Measurements from ENCODE around the gene ESPL1.
"Not testable (repeated sequence)": the region's sequence is repeated elsewhere in the genome, so short reads cannot be mapped to it uniquely, and the experiment has no call there.

The ESPL1 gene

DNA sequence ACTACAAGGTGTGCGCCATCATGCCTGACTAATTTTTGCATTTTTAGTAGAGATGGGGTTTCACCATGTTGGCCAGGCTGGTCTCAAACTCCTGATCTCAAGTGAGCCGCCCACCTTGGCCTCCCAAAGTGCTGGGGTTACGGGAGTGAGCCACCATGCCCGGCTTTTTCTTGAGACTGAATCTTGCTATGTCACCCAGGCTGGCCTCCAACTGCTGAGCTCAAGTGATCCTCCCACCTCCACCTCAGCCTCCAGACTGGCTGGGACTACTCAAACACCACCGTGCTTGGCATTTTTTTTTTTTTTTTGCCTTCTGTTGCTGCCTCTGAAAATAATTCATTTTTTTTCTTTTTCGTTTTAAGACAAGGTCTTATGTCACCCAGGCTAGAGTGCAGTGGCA, 8.2 kb upstream of the ESPL1 start:
- no peak for DNase-seq

DNA sequence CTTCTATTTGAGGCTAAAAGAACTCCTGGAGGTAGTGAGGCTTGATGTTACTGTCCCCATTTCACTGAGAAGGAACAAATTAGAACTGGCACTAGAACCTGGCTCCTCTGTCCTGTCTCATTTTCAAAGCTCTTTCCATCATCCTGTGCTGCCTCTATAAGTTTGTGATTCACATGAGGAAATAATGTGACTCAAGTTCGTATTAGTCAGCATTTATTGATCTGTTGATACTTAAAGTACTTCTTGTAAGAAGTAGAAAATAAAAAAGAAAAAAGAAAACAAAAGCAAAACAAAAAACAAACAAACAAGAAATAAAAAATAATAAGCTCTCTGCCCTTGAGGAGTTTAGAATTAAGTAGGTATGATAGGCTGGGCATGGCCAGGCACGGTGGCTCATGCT, 2.3 kb upstream of the ESPL1 start:
- DNase-seq = no peak

DNA sequence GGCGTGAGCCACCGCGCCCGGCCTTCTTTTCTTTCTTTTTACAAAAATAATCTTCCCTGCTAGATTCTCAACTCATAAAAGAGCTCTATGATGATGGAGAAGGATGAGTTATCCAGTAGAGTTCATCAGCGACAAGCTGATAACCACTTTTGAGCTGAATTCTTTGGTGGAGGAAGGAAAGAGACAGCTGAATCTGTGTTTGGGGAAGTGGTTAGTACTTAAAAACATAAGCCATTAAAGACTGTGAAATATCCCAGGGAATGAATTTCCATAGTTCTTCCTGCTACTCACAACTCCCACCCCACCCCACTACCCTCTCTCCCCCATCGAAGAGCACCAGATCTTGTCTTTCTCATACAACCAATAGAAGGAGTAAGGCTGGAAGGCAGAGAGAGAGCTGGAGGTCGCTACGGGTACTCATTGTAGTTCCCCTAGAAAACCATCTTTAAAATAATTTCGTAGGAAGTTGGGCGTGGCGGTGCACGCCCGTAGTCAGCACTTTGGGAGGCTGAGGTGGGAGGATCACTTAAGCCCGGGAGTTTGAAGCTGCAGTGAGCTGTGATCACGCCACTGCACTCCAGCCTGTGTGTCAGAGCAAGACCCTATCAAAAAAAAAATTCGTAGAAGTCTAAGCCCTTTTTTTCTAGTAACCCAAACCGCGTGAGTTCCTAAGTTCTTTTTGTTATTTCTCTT, 647 bp upstream of the ESPL1 start:
- no peak for DNase-seq

DNA sequence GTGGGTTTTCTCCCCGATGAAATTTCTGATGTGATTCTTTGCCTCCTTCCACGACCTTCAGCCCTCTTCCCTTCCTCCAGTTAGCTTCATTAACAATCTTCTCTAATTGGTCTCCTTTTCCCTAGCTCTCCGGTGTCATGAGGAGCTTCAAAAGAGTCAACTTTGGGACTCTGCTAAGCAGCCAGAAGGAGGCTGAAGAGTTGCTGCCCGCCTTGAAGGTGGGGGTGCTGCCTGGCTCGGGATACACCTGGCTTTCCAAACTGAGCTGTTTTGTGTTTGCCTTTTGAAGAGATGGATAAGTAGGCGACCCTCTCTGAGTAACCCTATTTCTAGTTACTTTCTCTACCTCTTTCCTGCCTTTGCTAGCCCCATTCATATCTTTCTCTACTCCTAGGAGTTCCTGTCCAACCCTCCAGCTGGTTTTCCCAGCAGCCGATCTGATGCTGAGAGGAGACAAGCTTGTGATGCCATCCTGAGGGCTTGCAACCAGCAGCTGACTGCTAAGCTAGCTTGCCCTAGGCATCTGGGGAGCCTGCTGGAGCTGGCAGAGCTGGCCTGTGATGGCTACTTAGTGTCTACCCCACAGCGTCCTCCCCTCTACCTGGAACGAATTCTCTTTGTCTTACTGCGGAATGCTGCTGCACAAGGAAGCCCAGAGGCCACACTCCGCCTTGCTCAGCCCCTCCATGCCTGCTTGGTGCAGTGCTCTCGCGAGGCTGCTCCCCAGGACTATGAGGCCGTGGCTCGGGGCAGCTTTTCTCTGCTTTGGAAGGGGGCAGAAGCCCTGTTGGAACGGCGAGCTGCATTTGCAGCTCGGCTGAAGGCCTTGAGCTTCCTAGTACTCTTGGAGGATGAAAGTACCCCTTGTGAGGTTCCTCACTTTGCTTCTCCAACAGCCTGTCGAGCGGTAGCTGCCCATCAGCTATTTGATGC, 797 bp downstream of the ESPL1 start:
- no peak for DNase-seq

DNA sequence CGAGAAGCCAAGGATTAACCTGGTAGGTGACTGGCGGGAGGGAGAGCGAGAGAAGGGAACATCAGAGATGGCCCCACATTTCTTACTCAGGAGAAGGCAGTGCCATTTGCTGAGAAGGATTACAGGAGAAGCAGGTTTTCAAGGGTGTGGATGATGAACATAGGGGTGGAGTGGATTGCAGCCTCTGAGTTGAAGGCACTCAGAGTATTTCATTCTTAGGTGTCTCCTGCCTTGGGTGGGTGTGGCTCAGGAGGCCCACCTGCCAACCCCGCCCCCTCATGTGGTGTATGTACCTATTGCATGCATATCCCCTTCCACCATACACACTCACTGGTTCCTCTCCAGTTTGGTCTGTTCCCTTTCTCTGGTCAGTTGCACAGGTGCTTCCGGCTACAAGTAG, 6.3 kb downstream of the ESPL1 start:
- no peak for DNase-seq

DNA sequence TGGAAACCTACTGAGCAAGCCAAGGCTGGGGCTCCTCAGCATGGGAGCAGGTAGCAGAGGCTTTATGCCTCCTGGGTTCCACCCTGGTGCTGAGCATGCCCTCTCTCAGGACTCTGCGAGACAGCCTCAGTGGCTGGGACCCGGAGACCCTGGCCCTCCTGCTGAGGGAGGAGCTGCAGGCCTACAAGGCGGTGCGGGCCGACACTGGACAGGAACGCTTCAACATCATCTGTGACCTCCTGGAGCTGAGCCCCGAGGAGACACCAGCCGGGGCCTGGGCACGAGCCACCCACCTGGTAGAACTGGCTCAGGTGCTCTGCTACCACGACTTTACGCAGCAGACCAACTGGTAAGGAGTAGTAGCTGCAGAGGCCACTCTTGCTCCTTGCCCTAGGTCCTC, 8.4 kb downstream of the ESPL1 start:
- DNase-seq = no peak

DNA sequence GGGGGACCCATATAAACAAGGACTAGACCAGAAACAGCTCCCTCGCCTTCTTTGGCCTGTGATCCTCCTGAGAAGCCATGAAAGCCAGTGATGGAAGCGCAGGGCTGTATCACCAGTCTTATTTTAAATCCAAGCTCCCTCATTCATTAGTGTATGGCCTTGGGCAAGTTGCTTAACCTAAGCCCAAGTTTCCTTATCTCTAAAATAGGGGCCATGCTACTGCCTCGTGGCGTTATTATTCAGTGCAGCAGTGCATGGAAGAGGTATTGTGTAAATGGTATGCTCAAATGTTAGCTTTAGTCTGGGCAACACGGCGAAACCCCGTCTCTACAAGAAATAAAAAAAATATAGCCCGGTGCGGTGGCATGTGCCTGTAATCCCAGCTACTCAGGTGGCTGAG, 9.9 kb downstream of the ESPL1 start:
- no peak for DNase-seq

DNA sequence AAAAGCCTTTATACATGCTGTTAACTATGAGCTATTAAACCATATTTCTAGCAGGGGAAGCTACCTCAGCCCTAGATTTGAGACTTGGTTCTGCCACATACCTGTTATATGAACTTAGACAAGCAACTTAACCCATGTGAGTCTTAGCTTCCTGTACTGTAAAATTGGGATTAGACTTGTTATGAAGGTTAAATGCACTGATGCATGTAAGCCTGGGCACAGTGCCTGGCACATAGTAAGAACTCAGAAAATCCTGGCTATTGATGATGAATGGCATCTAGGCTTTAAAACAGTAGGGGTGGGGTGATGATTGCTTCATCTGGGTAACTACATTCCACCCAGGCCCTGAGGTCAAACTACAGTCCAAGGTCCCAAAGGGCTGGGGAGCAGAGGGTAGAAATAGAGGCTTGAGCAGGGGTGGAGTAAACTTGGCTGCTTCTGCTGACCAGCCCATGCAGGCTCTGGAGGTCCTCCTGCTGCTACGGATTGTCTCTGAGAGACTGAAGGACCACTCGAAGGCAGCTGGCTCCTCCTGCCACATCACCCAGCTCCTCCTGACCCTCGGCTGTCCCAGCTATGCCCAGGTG, 11.3 kb downstream of the ESPL1 start:
- no peak for DNase-seq

DNA sequence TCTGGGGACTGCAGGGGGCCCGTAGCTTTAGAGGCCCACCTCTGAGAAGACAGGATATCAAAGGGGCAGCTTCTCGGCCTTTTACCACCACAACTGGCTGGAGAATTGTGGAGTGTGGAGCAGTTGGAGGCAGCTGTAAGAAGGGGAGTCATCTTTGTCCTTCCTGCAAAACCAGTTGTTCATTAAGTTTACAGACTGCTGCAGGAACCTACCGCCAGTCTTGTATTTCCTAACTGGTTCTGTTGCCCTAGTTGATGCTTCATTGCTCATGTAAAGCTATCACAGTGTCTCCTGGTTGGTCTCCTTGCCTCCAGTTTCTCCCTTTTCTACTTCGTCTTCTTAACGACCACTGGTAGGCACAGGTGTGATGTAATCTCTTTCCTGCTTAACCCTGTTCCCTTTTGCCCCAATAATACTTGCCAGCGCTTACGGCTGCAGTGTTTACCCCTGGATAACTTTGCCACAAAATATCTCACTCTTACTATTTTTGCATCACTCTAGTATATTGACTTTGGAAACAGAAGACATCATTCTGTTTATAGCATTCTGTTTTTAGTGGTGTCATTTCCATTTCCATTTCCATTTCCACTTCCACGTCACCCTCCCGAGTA, 11.9 kb downstream of the ESPL1 start:
- no peak for DNase-seq

DNA sequence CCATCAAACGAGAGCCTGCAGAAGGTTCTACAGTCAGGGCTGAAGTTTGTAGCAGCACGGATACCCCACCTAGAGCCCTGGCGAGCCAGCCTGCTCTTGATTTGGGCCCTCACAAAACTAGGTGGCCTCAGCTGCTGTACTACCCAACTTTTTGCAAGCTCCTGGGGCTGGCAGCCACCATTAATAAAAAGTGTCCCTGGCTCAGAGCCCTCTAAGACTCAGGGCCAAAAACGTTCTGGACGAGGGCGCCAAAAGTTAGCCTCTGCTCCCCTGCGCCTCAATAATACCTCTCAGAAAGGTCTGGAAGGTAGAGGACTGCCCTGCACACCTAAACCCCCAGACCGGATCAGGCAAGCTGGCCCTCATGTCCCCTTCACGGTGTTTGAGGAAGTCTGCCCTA, 18.3 kb downstream of the ESPL1 start:
- DNase-seq = no peak

DNA sequence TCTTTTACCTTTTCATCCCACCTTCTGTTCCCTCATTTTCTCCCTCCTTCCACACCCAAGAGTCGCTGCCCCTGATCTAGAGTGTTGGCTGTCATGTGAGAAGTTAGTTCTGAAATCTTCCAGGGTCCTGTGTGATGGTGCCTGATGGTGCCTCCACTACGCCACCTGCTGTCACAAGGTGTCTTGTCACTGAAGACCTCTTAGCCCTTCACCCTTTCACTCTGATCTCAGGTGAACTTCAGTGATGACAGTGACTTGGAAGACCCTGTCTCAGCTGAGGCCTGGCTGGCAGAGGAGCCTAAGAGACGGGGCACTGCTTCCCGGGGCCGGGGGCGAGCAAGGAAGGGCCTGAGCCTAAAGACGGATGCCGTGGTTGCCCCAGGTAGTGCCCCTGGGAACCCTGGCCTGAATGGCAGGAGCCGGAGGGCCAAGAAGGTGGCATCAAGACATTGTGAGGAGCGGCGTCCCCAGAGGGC, 19.7 kb downstream of the ESPL1 start:
- peak; percentile 60 for DNase-seq

DNA sequence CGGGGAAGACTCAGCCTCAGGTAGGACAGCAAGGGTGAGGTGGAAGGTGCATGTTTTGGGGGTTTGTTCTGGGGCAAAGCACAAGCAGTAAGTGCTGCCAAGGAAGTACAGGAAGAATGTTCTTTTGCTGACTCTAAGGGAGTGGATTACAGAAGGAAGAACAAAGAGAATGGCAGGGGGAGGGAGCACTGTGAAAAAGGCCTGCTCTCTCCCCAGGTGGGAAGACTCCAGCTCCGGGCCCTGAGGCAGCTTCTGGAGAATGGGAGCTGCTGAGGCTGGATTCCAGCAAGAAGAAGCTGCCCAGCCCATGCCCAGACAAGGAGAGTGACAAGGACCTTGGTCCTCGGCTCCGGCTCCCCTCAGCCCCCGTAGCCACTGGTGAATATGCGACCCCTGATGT, 20.2 kb downstream of the ESPL1 start:
- no peak for DNase-seq

DNA sequence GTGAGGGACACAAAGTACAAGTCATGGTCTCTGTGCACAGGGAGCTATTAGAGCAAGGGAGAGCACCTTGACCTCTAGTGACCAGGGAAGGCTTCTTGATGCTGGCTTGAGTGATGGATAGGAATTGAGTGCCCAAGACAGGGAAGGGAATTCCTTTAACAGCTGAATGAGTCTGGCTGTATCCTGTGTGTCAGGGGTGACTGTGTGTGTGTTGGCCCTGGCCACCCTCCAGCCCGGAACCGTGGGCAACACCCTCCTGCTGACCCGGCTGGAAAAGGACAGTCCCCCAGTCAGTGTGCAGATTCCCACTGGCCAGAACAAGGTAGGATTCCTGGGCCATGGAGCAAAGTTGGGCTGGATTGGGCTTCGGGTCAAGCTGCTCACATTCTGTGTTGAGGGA, 21.8 kb downstream of the ESPL1 start:
- DNase-seq = no peak

DNA sequence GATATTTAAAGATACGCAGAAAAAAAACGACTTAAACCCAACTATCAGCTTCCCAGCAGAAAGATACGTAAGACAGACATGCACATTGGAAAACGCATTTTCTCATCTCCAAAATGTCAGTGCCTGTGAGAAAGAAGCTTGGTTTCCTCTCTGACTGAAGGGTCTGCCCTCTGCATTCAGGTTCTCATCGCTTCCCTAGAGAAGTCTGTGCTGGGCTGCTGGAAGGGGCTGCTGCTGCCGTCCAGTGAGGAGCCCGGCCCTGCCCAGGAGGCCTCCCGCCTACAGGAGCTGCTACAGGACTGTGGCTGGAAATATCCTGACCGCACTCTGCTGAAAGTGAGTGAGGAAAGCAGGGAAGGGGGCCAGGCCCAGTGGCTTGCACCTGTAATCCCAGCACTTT, 22.6 kb downstream of the ESPL1 start:
- DNase-seq = no peak

DNA sequence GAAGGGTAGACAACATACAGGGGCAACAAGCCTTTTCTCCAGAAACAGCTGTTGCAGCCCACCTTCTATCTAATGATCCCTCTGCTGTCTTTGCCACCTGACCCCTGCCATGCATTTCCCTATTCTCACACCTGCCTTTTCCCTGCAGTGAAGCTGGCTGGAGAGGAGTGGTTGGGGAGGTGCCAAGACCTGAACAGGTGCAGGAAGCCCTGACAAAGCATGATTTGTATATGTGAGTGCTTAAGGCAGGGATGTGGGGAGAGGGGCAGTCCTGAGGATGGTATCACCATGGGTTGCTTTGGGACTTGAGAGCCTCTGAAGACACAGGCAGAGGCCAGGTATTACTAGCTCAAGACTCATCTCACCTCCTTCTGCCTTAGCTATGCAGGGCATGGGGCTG, 24.3 kb downstream of the ESPL1 start:
- no peak for DNase-seq

DNA sequence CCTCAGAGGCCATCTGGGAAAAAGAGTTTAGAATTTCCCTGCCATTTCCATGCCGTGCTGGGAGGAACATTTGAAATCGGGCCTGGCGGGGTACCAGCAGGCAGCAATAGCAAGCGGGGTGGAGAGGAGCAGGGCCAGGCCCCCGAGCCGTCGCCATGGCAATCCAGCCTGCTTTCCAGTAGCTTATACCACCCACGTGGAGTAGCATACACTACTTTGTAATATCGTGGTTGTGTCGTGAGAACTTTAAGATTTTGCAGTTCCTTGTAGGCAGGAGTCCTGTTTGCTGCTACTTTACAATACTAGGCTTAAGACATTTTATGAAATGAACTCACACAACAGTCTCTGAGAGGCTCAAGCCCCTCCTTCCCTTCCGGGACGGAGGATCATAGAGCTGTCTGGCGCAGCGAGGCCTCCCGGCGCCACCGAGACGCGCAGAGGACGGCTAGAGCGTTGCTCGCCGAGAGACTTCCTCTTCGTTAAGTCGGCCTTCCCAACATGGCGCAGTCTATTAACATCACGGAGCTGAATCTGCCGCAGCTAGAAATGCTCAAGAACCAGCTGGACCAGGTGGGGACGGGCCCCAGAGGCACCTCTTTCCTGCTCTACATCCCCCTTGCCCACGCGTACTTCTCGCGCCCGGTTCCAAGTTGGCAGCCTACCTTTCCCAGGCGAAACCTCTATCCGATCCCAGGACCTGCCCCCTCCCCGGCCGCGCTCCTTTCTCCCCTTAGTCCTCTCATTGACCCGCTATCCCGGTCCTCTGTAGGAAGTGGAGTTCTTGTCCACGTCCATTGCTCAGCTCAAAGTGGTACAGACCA, 27.2 kb downstream of the ESPL1 start, which contains the start of gene PFDN5:
PFDN5 (plus strand) TSS at position 473 of the 821 bp plus-strand sequence; CDS start at position 499, 26 bp downstream.
- DNase-seq = peak; percentile 88

DNA sequence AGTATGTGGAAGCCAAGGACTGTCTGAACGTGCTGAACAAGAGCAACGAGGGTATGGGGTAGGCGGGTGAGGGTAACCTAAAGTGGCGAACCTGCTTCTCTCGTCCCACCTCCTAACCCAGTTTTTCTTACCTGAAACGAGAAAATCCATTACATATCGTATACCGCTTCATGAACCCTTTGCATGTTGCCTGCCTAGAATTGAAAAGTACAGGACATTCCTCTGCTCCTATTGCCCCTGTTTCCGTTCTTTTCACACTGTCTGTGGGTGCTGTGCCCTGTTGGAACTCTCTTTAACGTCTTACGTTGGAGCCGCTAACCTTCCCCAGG, 27.8 kb downstream of the ESPL1 start:
- DNase-seq = no peak

DNA sequence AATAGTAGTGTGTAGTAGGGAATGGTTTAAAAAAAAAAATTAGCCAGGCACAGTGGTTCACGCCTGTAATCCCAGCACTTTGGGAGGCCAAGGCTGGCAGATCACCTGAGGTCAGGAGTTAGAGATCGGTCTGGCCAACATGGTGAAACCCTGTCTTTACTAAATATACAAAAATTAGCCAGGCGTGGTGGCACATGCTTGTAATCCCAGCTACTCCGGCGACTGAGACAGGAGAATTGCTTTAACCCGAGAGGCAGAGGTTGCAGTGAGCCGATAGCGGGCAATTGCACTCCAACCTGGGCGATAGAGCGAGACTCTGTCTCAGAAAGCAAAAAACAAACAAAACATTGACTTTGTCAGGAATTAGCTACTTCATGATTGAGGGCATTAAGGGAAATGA, 29.0 kb downstream of the ESPL1 start:
- not testable (repeated sequence) for DNase-seq

DNA sequence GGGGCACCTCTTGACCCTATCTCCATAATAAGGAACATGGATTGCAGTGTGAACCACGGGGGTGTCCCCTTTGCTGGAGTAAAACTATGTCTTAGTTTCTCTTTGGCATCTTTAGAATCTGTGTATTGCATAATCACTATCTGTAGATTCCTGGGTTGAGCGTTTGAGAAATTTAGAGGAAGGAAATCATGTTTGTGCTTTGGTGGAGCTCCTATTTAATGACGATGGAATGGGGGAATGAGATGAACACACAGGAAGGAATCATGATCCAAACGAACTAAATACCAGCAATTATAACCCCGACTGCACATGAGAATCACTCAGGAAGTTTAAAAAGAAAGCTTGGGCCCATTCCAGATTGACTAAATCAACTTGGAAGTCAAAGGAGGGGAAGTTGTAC, 30.1 kb downstream of the ESPL1 start:
- peak; percentile 76 for DNase-seq

DNA sequence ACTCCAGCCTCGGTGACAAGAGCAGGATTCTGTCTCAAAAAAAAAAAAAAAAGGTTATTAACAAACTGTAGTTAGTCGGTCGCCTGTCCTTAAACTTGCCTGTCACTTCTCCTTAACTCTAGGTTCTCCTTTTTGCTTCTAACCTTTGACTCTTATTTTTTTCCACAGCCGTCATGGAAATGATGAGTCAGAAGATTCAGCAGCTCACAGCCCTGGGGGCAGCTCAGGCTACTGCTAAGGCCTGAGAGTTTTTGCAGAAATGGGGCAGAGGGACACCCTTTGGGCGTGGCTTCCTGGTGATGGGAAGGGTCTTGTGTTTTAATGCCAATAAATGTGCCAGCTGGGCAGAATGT, 31.0 kb downstream of the ESPL1 start:
- DNase-seq = peak; percentile 71

DNA sequence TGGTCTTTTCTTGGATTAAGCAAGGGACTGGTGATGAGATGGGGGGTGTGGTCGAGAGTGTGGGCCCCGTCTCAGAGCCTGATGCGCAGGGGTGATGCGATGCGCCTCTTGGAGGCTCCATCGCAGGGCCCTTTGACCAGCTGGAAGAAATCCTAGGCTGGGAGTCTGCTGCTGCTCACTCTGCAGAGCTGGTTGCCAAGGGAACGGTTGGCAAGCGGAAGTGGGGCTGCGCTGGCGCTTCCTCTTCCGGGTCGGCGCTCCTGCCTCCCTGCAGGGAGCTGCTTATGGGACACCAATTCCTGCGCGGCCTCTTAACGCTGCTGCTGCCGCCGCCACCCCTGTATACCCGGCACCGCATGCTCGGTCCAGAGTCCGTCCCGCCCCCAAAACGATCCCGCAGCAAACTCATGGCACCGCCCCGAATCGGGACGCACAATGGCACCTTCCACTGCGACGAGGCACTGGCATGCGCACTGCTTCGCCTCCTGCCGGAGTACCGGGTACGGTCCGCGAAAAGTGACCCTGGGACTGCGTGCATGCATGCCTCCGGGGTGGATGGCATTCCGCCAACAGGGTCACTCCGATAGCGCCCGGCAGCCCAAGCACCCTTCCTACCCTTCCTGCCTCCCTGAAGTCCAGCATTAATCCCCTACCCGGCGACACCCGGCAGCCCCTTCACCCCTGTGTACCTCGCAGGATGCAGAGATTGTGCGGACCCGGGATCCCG, 31.5 kb downstream of the ESPL1 start, which contains the start of gene MYG1:
MYG1 (plus strand) TSS at position 242 of the 727 bp plus-strand sequence; CDS start at position 285, 43 bp downstream.
- DNase-seq = peak; percentile 88

Measured in fibroblast of skin of scalp (primary cell).